Liver (tissue), 9 donors: ENCODE data around the gene MYO9B. TPM values are rescaled to one million over a fixed set of nuclear protein-coding genes. Genes with fewer than 3 reads are reported as not detected.

Experiments
- DNase-seq: peaks from one replicate; pipeline ENCODE4 v3.0.0-alpha.2; 2017; ENCODE audit warnings: low spot score
- H3K27ac ChIP-seq, 2 donors: one replicate each; pipeline ENCODE4 v1.7.0; 2013; ENCODE audit warnings: inconsistent platforms in 2 of 2, low read length in 2 of 2, control low read depth in 1 of 2, low read depth in 1 of 2, mild to moderate bottlenecking in 1 of 2
- H3K27me3 ChIP-seq, 4 donors: one replicate each; pipeline versions ENCODE4 v1.6.1 to v1.7.0; 2013; ENCODE audit warnings: low read length in 3 of 4, inconsistent platforms in 1 of 4, mild to moderate bottlenecking in 1 of 4, moderate library complexity in 1 of 4; ENCODE audit not compliant: control insufficient read depth in 4 of 4, insufficient read depth in 4 of 4
- H3K36me3 ChIP-seq, 4 donors: one replicate each; pipeline versions ENCODE4 v1.6.1 to v1.7.0; 2013; ENCODE audit warnings: low read length in 3 of 4, mild to moderate bottlenecking in 3 of 4, low read depth in 1 of 4, moderate library complexity in 1 of 4; ENCODE audit not compliant: control insufficient read depth in 4 of 4, insufficient read depth in 3 of 4
- H3K4me1 ChIP-seq, 4 donors: one replicate each; pipeline versions ENCODE4 v1.6.1 to v1.7.0; 2013; ENCODE audit warnings: low read length in 3 of 4, mild to moderate bottlenecking in 3 of 4, moderate library complexity in 1 of 4; ENCODE audit not compliant: control insufficient read depth in 4 of 4, insufficient read depth in 4 of 4
- H3K4me3 ChIP-seq, 3 donors: one replicate each; pipeline versions ENCODE4 v1.6.1 to v1.7.0; 2013; ENCODE audit warnings: low read length in 3 of 3, control low read depth in 1 of 3, low read depth in 1 of 3, mild to moderate bottlenecking in 1 of 3
- H3K9ac ChIP-seq, 2 donors: one replicate each; pipeline ENCODE4 v1.7.0; 2013; ENCODE audit warnings: low read length in 2 of 2, mild to moderate bottlenecking in 2 of 2, moderate library complexity in 2 of 2, control low read depth in 1 of 2, low read depth in 1 of 2
- H3K9me3 ChIP-seq, 4 donors: one replicate each; pipeline versions ENCODE4 v1.6.1 to v1.7.0; 2013; ENCODE audit warnings: low read length in 3 of 4; ENCODE audit not compliant: control insufficient read depth in 4 of 4
- EGR1 ChIP-seq, 2 donors: IDR thresholded peaks; 2 replicates each; pipeline ENCODE4 v1.6.1; 2016 to 2018; ENCODE audit warnings: antibody characterized with exemption in 2 of 2, low read depth in 2 of 2
- FOXA1 ChIP-seq: IDR thresholded peaks from 2 replicates; pipeline ENCODE4 v1.6.1; 2016; ENCODE audit warnings: antibody characterized with exemption
- FOXA2 ChIP-seq: IDR thresholded peaks from 2 replicates; pipeline ENCODE4 v1.6.1; 2016; ENCODE audit warnings: antibody characterized with exemption
- GABPA ChIP-seq, 2 donors: IDR thresholded peaks in 1 of 2; conservative IDR thresholded peaks in 1 of 2; 2 replicates each; pipeline ENCODE4 v1.6.1; 2016; ENCODE audit warnings: antibody characterized with exemption in 2 of 2, mild to moderate bottlenecking in 1 of 2, moderate library complexity in 1 of 2
- HNF4A ChIP-seq, 2 donors: conservative IDR thresholded peaks; 2 replicates each; pipeline ENCODE4 v1.6.1; 2016; ENCODE audit warnings: antibody characterized with exemption in 2 of 2, mild to moderate bottlenecking in 2 of 2
- HNF4G ChIP-seq: IDR thresholded peaks from 2 replicates; pipeline ENCODE4 v1.6.1; 2016; ENCODE audit warnings: antibody characterized with exemption
- JUND ChIP-seq, 2 donors: IDR thresholded peaks; 2 replicates each; pipeline ENCODE4 v1.6.1; 2016; ENCODE audit warnings: antibody characterized with exemption in 2 of 2
- NR2F2 ChIP-seq: IDR thresholded peaks from 2 replicates; pipeline ENCODE4 v1.6.1; 2016; ENCODE audit warnings: antibody characterized with exemption
- RAD21 ChIP-seq, 2 donors: IDR thresholded peaks; 2 replicates each; pipeline ENCODE4 v1.6.1; 2016; ENCODE audit warnings: antibody characterized with exemption in 2 of 2, mild to moderate bottlenecking in 2 of 2
- RXRA ChIP-seq, 2 donors: IDR thresholded peaks; 2 replicates each; pipeline ENCODE4 v1.6.1; 2017 to 2018; ENCODE audit warnings: antibody characterized with exemption in 2 of 2, mild to moderate bottlenecking in 1 of 2
- SP1 ChIP-seq: IDR thresholded peaks from 2 replicates; pipeline ENCODE4 v1.6.1; 2018; ENCODE audit warnings: antibody characterized with exemption, mild to moderate bottlenecking
- TAF1 ChIP-seq: conservative IDR thresholded peaks from 2 replicates; pipeline ENCODE4 v1.6.1; 2016; ENCODE audit warnings: antibody characterized with exemption, mild to moderate bottlenecking
- YY1 ChIP-seq: IDR thresholded peaks from 2 replicates; pipeline ENCODE4 v1.6.1; 2016; ENCODE audit warnings: antibody characterized with exemption, mild to moderate bottlenecking
- WGBS: extraction: QIAGEN DNeasy Blood & Tissue Kit; methylation state at CpG from one replicate; pipeline ENCODE4 v1.1.7; 2013; 5-methylcytosine and 5-hydroxymethylcytosine counted together
- polyA plus RNA-seq, 2 donors: library from polyadenylated mRNA; stranded (reverse) in 1 of 2; unstranded in 1 of 2; fragments of 200-250 nt in 1 of 2; fragments of >200 nt in 1 of 2; fragmentation: Nextera tagmentation in 1 of 2; extraction: Ambion mirVana in 1 of 2; gene quantifications; one replicate each; pipeline versions ENCODE4 v1.2.1 to v1.2.3, GENCODE V29; 2013 to 2015
- total RNA-seq, 2 donors: library from RNA; depleted of rRNA; stranded (reverse); fragments of >200 nt; gene quantifications; one replicate each; pipeline ENCODE4 v1.2.3, GENCODE V29; 2014
- TF ChIP-seq, protein P1 (sequence below): fragments of 150-350 bp; IDR thresholded peaks from 2 replicates; pipeline ENCODE4 v1.5.1; 2017; ENCODE audit warnings: improper control_type of control experiment, low read depth, low read length; ENCODE audit not compliant: missing input control
- TF ChIP-seq, protein P2 (sequence below): IDR thresholded peaks from 2 replicates; pipeline ENCODE4 v1.6.1; 2016; ENCODE audit warnings: antibody characterized with exemption, mild to moderate bottlenecking
- TF ChIP-seq, protein P3 (sequence below): IDR thresholded peaks from 2 replicates; pipeline ENCODE4 v1.6.1; 2016; ENCODE audit warnings: antibody characterized with exemption
- TF ChIP-seq, protein P4 (sequence below): IDR thresholded peaks from 2 replicates; pipeline ENCODE4 v1.6.1; 2016; ENCODE audit warnings: antibody characterized with exemption
- TF ChIP-seq, protein P5 (sequence below): IDR thresholded peaks from 2 replicates; pipeline ENCODE4 v1.6.1; 2016; ENCODE audit warnings: antibody characterized with exemption
- donor health status: healthy.
- donor health status: healthy.
- donor health status: healthy.
- donor health status: healthy.
- donor health status: healthy.

The MYO9B gene
- total and polyA plus RNA-seq, 4 donors = 9.1 to 32.5 (median 21.0) TPM

DNA sequence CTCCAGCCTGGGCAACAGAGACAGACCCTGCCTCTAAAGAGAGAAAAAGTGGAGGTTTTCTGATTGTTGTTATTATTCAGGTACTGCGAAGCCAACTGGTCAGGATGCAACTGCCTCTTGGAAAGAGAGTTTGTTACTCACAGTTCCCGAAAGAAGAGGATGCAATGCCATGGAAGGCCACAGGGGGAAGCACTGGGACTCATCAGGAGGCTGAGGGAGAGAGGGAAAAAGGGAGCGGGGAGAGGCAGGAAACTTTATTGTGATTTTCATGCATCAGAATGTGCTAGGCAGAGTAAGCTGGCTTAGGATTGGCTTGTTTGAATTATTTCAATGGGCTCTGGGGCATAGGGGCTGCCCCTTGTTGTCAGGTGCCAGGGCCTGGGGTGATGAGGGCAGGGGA lies 27.6 kb downstream of the MYO9B start:
- Histone ChIP-seq H3K9ac (no peak overlapping the region), H3K27me3 (no peaks in the 10 kb centered on the region), H3K4me1 (peaks cover 3 to 9% (median 5%) of the 10 kb centered on the region in 4 donors), H3K36me3 (peaks cover 0 to 20% (median 4%) of the 10 kb centered on the region in 4 donors), H3K27ac (no peak overlapping the region), H3K4me3 (no peak overlapping the region), H3K9me3 (no peaks in the 10 kb centered on the region)
- WGBS = 79% methylated on average over 3 of the region's 3 CpGs
- DNase-seq = no peak
- TF ChIP-seq JUND (IDR thresholded peaks at IDR 0.05) (no peak), RAD21 (IDR thresholded peaks at IDR 0.05) (peak; percentile 57 to 79), FOXA2 (no peak), FOXA1 (no peak), SP1 (no peak), HNF4G (no peak), GABPA (IDR thresholded peaks at IDR 0.05 in 1 of 2, conservative IDR thresholded peaks at IDR 0.05 in 1 of 2) (no peak), TAF1 (no peak)
- TF ChIP-seq, protein P1, sequence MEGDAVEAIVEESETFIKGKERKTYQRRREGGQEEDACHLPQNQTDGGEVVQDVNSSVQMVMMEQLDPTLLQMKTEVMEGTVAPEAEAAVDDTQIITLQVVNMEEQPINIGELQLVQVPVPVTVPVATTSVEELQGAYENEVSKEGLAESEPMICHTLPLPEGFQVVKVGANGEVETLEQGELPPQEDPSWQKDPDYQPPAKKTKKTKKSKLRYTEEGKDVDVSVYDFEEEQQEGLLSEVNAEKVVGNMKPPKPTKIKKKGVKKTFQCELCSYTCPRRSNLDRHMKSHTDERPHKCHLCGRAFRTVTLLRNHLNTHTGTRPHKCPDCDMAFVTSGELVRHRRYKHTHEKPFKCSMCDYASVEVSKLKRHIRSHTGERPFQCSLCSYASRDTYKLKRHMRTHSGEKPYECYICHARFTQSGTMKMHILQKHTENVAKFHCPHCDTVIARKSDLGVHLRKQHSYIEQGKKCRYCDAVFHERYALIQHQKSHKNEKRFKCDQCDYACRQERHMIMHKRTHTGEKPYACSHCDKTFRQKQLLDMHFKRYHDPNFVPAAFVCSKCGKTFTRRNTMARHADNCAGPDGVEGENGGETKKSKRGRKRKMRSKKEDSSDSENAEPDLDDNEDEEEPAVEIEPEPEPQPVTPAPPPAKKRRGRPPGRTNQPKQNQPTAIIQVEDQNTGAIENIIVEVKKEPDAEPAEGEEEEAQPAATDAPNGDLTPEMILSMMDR = peak; percentile 57

DNA sequence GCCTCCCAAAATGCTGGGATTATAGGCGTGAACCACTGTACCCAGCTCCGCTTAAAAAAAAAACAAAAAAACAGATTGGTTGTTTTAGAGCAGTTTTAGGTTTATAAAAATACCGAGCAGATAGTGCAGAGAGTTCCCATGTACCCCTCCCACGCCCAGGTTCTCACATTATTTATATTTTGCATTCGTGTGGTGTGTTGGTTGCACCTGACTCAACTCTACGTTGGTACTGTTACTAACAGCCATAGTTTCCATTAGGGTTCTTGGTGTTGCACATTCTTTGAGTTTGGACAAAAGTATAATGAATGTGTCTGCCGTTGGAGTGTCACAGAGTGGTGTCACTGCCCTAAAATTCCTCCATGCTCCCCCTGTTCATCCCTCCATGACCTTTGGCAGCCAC lies 29.1 kb downstream of the MYO9B start:
- no peak for DNase-seq
- Histone ChIP-seq H3K36me3 (peaks cover 0 to 20% (median 4%) of the 10 kb centered on the region in 4 donors), H3K27me3 (no peaks in the 10 kb centered on the region), H3K4me1 (peaks cover 0 to 3% (median 0%) of the 10 kb centered on the region in 4 donors), H3K9ac (no peak overlapping the region), H3K27ac (no peak overlapping the region), H3K4me3 (no peak overlapping the region), H3K9me3 (no peaks in the 10 kb centered on the region)
- 93% methylated on average over 7 of the region's 7 CpGs for WGBS
- TF ChIP-seq NR2F2 (no peak), RAD21 (IDR thresholded peaks at IDR 0.05) (no peak), EGR1 (IDR thresholded peaks at IDR 0.05; ENCODE audit: low read depth in 2 of 2) (no peak), SP1 (no peak), GABPA (IDR thresholded peaks at IDR 0.05 in 1 of 2, conservative IDR thresholded peaks at IDR 0.05 in 1 of 2) (no peak), YY1 (no peak), FOXA1 (no peak), RXRA (IDR thresholded peaks at IDR 0.05) (no peak), HNF4A (conservative IDR thresholded peaks at IDR 0.05) (no peak), JUND (IDR thresholded peaks at IDR 0.05) (no peak), FOXA2 (no peak), TAF1 (no peak)
- TF ChIP-seq, protein P2, sequence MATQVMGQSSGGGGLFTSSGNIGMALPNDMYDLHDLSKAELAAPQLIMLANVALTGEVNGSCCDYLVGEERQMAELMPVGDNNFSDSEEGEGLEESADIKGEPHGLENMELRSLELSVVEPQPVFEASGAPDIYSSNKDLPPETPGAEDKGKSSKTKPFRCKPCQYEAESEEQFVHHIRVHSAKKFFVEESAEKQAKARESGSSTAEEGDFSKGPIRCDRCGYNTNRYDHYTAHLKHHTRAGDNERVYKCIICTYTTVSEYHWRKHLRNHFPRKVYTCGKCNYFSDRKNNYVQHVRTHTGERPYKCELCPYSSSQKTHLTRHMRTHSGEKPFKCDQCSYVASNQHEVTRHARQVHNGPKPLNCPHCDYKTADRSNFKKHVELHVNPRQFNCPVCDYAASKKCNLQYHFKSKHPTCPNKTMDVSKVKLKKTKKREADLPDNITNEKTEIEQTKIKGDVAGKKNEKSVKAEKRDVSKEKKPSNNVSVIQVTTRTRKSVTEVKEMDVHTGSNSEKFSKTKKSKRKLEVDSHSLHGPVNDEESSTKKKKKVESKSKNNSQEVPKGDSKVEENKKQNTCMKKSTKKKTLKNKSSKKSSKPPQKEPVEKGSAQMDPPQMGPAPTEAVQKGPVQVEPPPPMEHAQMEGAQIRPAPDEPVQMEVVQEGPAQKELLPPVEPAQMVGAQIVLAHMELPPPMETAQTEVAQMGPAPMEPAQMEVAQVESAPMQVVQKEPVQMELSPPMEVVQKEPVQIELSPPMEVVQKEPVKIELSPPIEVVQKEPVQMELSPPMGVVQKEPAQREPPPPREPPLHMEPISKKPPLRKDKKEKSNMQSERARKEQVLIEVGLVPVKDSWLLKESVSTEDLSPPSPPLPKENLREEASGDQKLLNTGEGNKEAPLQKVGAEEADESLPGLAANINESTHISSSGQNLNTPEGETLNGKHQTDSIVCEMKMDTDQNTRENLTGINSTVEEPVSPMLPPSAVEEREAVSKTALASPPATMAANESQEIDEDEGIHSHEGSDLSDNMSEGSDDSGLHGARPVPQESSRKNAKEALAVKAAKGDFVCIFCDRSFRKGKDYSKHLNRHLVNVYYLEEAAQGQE = no peak
- TF ChIP-seq, protein P3, sequence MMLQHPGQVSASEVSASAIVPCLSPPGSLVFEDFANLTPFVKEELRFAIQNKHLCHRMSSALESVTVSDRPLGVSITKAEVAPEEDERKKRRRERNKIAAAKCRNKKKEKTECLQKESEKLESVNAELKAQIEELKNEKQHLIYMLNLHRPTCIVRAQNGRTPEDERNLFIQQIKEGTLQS = no peak
- TF ChIP-seq, protein P1 = no peak
- TF ChIP-seq, protein P4, sequence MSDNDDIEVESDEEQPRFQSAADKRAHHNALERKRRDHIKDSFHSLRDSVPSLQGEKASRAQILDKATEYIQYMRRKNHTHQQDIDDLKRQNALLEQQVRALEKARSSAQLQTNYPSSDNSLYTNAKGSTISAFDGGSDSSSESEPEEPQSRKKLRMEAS = no peak
- TF ChIP-seq, protein P5, sequence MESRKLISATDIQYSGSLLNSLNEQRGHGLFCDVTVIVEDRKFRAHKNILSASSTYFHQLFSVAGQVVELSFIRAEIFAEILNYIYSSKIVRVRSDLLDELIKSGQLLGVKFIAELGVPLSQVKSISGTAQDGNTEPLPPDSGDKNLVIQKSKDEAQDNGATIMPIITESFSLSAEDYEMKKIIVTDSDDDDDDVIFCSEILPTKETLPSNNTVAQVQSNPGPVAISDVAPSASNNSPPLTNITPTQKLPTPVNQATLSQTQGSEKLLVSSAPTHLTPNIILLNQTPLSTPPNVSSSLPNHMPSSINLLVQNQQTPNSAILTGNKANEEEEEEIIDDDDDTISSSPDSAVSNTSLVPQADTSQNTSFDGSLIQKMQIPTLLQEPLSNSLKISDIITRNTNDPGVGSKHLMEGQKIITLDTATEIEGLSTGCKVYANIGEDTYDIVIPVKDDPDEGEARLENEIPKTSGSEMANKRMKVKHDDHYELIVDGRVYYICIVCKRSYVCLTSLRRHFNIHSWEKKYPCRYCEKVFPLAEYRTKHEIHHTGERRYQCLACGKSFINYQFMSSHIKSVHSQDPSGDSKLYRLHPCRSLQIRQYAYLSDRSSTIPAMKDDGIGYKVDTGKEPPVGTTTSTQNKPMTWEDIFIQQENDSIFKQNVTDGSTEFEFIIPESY = no peak
